NB4 (cell line): ENCODE measurements around the gene PASK.

ENCODE experiments used
- DNase-seq: peaks from one replicate; pipeline ENCODE4 v3.0.0; 2010; ENCODE audit warnings: low read depth
- H3K4me3 ChIP-seq: one replicate; pipeline ENCODE4 v1.5.1; 2011; ENCODE audit warnings: mild to moderate bottlenecking, low read depth, low read length, moderate library complexity
- CTCF ChIP-seq: IDR thresholded peaks from one replicate; pipeline ENCODE4 v1.5.1; 2012; ENCODE audit warnings: low read depth, low read length
- MAX ChIP-seq: IDR thresholded peaks from 2 replicates; pipeline ENCODE4 v1.6.1; 2011; ENCODE audit warnings: low read depth, low read length
- MYC ChIP-seq: IDR thresholded peaks from 2 replicates; pipeline ENCODE4 v1.6.1; 2011; ENCODE audit warnings: low read depth, low read length
- POLR2A ChIP-seq: IDR thresholded peaks from 2 replicates; pipeline ENCODE4 v1.6.1; 2011; ENCODE audit warnings: mild to moderate bottlenecking; ENCODE audit not compliant: insufficient read length; ENCODE audit errors: extremely low read depth

The PASK gene

GRCh38 chr2:241188361-241189092 lies 39.3 kb upstream of the PASK start, which contains the start of gene ANO7:
Gene ANO7, plus strand, starts transcription at chr2:241188677. Its CDS starts 1,387 bp downstream, at chr2:241190064.
- H3K4me3 ChIP-seq = no peak within 1 kb of the TSS
- TF ChIP-seq MYC (no peak), MAX (no peak), POLR2A (no peak), CTCF (no peak)
- no peak for DNase-seq

- no peak for TF ChIP-seq MYC
- DNase-seq = no peak
- H3K4me3 ChIP-seq = no peak overlapping the region
These were observed 38.6 kb upstream of the PASK start for GRCh38 chr2:241187918-241188234.

GRCh38 chr2:241187101-241187917 lies 38.0 kb upstream of the PASK start:
- TF ChIP-seq MYC (no peak), CTCF (no peak), MAX (no peak), POLR2A (no peak)
- H3K4me3 ChIP-seq = no peak overlapping the region
- DNase-seq = no peak

GRCh38 chr2:241185961-241186360 lies 36.7 kb upstream of the PASK start:
- TF ChIP-seq MAX (no peak), POLR2A (no peak), CTCF (no peak), MYC (no peak)
- H3K4me3 ChIP-seq = no peak overlapping the region
- DNase-seq = no peak

GRCh38 chr2:241184901-241185300 lies 35.6 kb upstream of the PASK start:
- no peak for DNase-seq
- no peak overlapping the region for H3K4me3 ChIP-seq
- TF ChIP-seq MYC (no peak), MAX (no peak), CTCF (no peak), POLR2A (no peak)

GRCh38 chr2:241183221-241183620 lies 33.9 kb upstream of the PASK start:
- TF ChIP-seq POLR2A (no peak), MYC (no peak), MAX (no peak), CTCF (no peak)
- no peak for DNase-seq
- H3K4me3 ChIP-seq = no peak overlapping the region
